Measurements from ENCODE around the gene RGS11.

The RGS11 gene

GRCh38 chr16:296276-296675, 20.5 kb upstream of the RGS11 start:
- no peak for DNase-seq

- no peak for DNase-seq
These were observed 17.5 kb upstream of the RGS11 start for GRCh38 chr16:293043-293775.

- DNase-seq: no peak
These were observed 15.8 kb upstream of the RGS11 start for GRCh38 chr16:291539-291938.

GRCh38 chr16:290681-291405, 15.1 kb upstream of the RGS11 start:
- no peak for DNase-seq

GRCh38 chr16:290015-290680, 14.4 kb upstream of the RGS11 start:
- DNase-seq: no peak

- DNase-seq: no peak
These were observed 13.8 kb upstream of the RGS11 start for GRCh38 chr16:289395-289997.

- DNase-seq: no peak
These were observed 12.5 kb upstream of the RGS11 start for GRCh38 chr16:287981-288920.

GRCh38 chr16:287298-287811, 11.6 kb upstream of the RGS11 start:
- peak; percentile 52 for DNase-seq

GRCh38 chr16:286491-287297, 10.9 kb upstream of the RGS11 start:
- DNase-seq: no peak

GRCh38 chr16:285146-286055, 9.7 kb upstream of the RGS11 start:
- no peak for DNase-seq

- no peak for DNase-seq
These were observed 8.7 kb upstream of the RGS11 start for GRCh38 chr16:284204-285120.

GRCh38 chr16:283033-283805, 7.5 kb upstream of the RGS11 start, which contains the start of gene PDIA2:
Gene PDIA2 (plus strand): TSS chr16:283164. CDS start chr16:283170, 6 bp downstream.
- DNase-seq: no peak

- DNase-seq: no peak
These were observed 6.7 kb upstream of the RGS11 start for GRCh38 chr16:282491-282890.

- no peak for DNase-seq
These were observed 6.0 kb upstream of the RGS11 start for GRCh38 chr16:281660-282255.

GRCh38 chr16:280991-281659, 5.4 kb upstream of the RGS11 start:
- DNase-seq: no peak

GRCh38 chr16:280552-280951, 4.8 kb upstream of the RGS11 start, which contains the start of gene ARHGDIG:
Gene ARHGDIG (plus strand): TSS chr16:280591. CDS start chr16:280681, 90 bp downstream.
- DNase-seq: no peak

GRCh38 chr16:280005-280460, 4.3 kb upstream of the RGS11 start:
- DNase-seq: no peak
